Glutamatergic neuron (in vitro differentiated cells): ENCODE data around the gene GIMAP5. TPM values are rescaled to one million over a fixed set of nuclear protein-coding genes. Genes with fewer than 3 reads are reported as not detected.

Experiments
- DNase-seq: peaks from one replicate; pipeline ENCODE4 v3.0.0; 2022
- H3K27ac Mint-ChIP-seq: one replicate; pipeline ENCODE4 v1.8.0; 2020; ENCODE audit warnings: mild to moderate bottlenecking, mixed read lengths, inconsistent platforms; ENCODE audit not compliant: unreplicated experiment
- H3K27me3 Mint-ChIP-seq: one replicate; pipeline ENCODE4 v1.8.0; 2020; ENCODE audit warnings: mild to moderate bottlenecking, moderate library complexity, mixed read lengths, inconsistent platforms; ENCODE audit not compliant: unreplicated experiment
- H3K36me3 Mint-ChIP-seq: one replicate; pipeline ENCODE4 v1.8.0; 2020; ENCODE audit warnings: mild to moderate bottlenecking, mixed read lengths, inconsistent platforms; ENCODE audit not compliant: unreplicated experiment
- H3K4me1 Mint-ChIP-seq: one replicate; pipeline ENCODE4 v1.8.0; 2020; ENCODE audit warnings: mild to moderate bottlenecking, low read depth, mixed read lengths, inconsistent platforms; ENCODE audit not compliant: unreplicated experiment
- H3K4me3 Mint-ChIP-seq: one replicate; pipeline ENCODE4 v1.8.0; 2020; ENCODE audit warnings: mild to moderate bottlenecking, mixed read lengths, inconsistent platforms; ENCODE audit not compliant: unreplicated experiment
- H3K9me3 Mint-ChIP-seq: one replicate; pipeline ENCODE4 v1.8.0; 2020; ENCODE audit warnings: mild to moderate bottlenecking, moderate library complexity, mixed read lengths, inconsistent platforms; ENCODE audit not compliant: unreplicated experiment
- total RNA-seq: library from RNA; stranded (reverse); fragmentation: NEBNext Ultra II Directional; extraction: Animal tissue kit (Norgen Biotek cat#: 25700); gene quantifications from one replicate; pipeline ENCODE4 v1.2.1, GENCODE V29; 2021; ENCODE audit not compliant: unreplicated experiment
- TF ChIP-seq, protein P1 (sequence below): fragments of 200-600 bp; sonication (generic); IDR thresholded peaks from one replicate; pipeline ENCODE4 v1.5.0; 2021; ENCODE audit not compliant: partially characterized antibody, unreplicated experiment

Gene GIMAP5
- total RNA-seq, 1 donor from 2014 or later: not detected

DNA sequence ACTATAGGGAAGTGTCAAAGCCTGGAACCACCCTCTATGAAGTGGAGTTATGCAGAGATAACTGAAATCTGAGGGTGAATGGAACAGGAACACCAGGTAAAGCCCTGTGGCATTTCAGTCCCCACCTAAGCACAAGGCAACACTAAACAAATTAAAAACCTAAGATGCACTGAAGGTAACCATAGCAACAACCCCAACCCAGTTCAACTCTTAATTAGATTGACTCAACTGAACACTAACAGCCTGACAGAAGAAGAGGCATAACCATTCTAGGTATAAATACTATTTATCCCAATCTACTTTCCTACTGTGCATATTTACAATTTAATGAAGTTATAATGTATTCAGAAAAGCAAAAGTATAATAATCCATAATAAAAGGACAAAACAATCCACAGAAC lies 9.2 kb upstream of the GIMAP5 start:
- no peak overlapping the region for H3K4me3 Mint-ChIP-seq
- no peak for DNase-seq
- peaks cover 5% of the 10 kb centered on the region for H3K27me3 Mint-ChIP-seq
- no peaks in the 10 kb centered on the region for H3K4me1 Mint-ChIP-seq
- no peaks in the 10 kb centered on the region for H3K36me3 Mint-ChIP-seq
- no peak overlapping the region for H3K27ac Mint-ChIP-seq
- peaks cover 3% of the 10 kb centered on the region for H3K9me3 Mint-ChIP-seq
- TF ChIP-seq, protein P1, sequence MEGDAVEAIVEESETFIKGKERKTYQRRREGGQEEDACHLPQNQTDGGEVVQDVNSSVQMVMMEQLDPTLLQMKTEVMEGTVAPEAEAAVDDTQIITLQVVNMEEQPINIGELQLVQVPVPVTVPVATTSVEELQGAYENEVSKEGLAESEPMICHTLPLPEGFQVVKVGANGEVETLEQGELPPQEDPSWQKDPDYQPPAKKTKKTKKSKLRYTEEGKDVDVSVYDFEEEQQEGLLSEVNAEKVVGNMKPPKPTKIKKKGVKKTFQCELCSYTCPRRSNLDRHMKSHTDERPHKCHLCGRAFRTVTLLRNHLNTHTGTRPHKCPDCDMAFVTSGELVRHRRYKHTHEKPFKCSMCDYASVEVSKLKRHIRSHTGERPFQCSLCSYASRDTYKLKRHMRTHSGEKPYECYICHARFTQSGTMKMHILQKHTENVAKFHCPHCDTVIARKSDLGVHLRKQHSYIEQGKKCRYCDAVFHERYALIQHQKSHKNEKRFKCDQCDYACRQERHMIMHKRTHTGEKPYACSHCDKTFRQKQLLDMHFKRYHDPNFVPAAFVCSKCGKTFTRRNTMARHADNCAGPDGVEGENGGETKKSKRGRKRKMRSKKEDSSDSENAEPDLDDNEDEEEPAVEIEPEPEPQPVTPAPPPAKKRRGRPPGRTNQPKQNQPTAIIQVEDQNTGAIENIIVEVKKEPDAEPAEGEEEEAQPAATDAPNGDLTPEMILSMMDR: no peak

DNA sequence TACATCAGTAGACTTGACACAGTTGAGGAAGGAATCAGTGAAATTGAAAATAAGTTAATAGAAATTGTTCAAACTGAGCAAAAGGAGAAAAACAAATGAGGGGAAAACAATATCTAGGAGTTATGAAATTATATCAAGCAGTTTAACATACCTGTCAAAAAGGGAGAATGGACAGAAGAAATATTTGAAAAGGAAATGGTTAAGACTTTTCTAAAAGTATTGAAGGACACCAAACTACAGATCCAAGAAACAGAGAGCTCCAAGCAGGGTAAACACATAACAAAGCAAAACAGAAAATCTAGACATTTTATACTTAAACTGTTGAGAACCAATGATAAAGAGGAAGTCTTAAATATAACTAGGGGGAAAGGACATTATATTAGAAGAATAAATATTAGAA lies 8.6 kb upstream of the GIMAP5 start:
- no peak overlapping the region for H3K27ac Mint-ChIP-seq
- H3K4me3 Mint-ChIP-seq: no peak overlapping the region
- no peak for DNase-seq
- H3K36me3 Mint-ChIP-seq: no peaks in the 10 kb centered on the region
- H3K9me3 Mint-ChIP-seq: peaks cover 3% of the 10 kb centered on the region
- no peaks in the 10 kb centered on the region for H3K4me1 Mint-ChIP-seq
- TF ChIP-seq, protein P1: no peak
- H3K27me3 Mint-ChIP-seq: peaks cover 5% of the 10 kb centered on the region

DNA sequence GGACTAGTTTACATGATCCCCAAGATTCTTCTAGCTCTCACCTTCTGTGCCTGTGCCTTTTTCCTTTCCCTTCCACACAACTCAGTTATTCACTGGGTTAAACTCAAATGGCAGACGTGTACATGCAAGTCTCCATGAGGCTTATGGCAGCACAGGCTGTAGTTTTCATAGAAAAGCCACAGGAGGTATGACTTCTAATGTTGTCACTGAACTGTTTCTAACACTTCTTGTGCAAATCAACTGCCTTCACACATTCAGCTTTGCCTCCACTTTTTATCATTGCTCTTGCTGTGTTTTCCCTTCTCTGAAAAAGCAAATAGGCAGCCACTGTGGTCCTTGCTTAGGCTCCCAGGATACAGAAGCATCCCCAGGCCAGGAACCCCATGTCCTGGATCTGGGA lies 5.3 kb upstream of the GIMAP5 start:
- Mint-ChIP-seq H3K27me3 (peaks cover 8% of the 10 kb centered on the region), H3K27ac (no peak overlapping the region), H3K9me3 (no peaks in the 10 kb centered on the region)

DNA sequence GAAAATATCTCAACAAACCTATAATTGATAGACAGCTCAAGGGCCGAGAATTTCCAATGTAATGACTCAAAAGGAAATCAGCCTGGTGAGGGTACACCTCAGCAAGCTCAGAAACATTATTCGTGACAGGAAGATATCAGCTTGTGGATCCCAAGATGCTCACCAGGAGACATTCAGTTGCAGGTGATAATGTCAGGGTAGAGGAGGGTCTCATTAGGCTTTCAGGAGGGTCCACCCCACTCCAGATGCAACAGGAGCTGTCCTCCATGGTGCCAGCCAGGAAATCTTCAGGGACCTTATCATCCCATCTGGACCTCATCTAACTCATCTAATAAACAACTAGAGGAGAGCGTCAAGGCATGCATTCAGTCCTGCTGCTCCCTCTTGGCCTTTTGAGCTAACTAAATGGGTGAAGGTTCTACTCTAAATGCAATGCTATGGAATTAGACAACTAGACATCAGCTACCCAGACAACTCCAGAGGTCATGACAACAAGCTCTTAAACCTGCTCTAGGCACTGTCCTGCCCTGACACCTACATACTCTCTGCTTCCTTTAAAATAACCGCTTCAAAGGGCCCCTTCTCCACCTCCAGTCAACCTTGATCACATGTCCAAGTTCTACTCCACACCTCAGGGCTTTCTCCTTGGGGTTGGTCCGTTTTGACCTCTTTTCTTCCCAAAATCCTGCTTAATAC lies 4.3 kb upstream of the GIMAP5 start:
- Mint-ChIP-seq H3K27me3 (peaks cover 8% of the 10 kb centered on the region), H3K4me3 (no peak overlapping the region), H3K4me1 (no peaks in the 10 kb centered on the region), H3K9me3 (peaks cover 2% of the 10 kb centered on the region), H3K36me3 (no peaks in the 10 kb centered on the region), H3K27ac (no peak overlapping the region)
- TF ChIP-seq, protein P1: no peak
- DNase-seq: no peak

More for the DNA sequence above, 5.3 kb upstream of the GIMAP5 start:
- TF ChIP-seq, protein P1: no peak
- H3K4me3 Mint-ChIP-seq: no peak overlapping the region
- no peaks in the 10 kb centered on the region for H3K36me3 Mint-ChIP-seq
- DNase-seq: no peak
- H3K4me1 Mint-ChIP-seq: no peaks in the 10 kb centered on the region

DNA sequence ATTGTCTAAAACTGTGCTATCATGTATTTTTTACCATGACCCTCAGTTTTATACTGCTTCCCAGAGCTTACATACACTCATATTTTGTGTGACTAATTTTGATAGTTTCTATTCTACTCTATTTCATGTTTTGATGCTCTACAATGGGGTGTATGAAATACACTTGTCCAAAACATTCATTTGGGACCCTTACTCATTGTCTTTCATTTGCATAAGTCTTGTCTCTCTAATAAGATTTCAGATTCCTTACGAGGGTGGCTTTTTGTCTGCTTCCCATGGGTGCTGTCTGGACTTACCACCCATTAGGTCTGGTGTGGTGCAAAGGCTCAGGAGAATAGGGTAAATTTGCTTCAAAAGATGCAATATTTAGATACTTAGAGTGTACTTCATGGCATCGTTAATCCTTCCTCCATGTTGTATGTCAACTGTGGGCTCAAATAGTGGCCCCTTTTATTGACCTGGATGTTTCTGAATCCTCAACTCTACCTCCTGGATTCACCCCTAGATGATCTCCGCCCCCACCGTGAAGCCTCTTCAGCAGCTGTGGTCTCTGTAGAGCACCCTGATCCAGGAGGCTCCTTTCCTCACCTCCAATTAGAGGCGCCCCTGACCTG lies 3.6 kb upstream of the GIMAP5 start:
- TF ChIP-seq, protein P1: no peak
- Mint-ChIP-seq H3K9me3 (peaks cover 2% of the 10 kb centered on the region), H3K4me1 (no peaks in the 10 kb centered on the region), H3K27me3 (peaks cover 7% of the 10 kb centered on the region), H3K27ac (no peak overlapping the region), H3K36me3 (no peaks in the 10 kb centered on the region), H3K4me3 (no peak overlapping the region)
- DNase-seq: no peak
